Panc1 (cell line): ENCODE data around the gene MRPL17. TPM values are rescaled to one million over a fixed set of nuclear protein-coding genes. Genes with fewer than 3 reads are reported as not detected.

ENCODE experiments used
- ATAC-seq: fragments of 200-7000 bp; cut with Tn5 transposase; 2 replicates; pipeline ENCODE4 v1.9.1; 2020; ENCODE audit warnings: mild to moderate bottlenecking, moderate library complexity
- BruUV-seq: library from RNA; stranded (reverse); fragments of 400-500 nt; replicated peaks from 2 replicates; lab custom pipeline; 2021; lab: Mats Ljungman, UMichigan
- CTCF ChIA-PET: fragments of 300-600 bp; sonication (Branson Sonifier 250); formaldehyde crosslinking; loops from one replicate; lab custom pipeline; 2022; ENCODE audit warnings: antibody characterized with exemption; lab: Charles Lee
- POLR2A ChIA-PET: fragments of 300-600 bp; sonication (Branson Sonifier 250); formaldehyde crosslinking; loops from one replicate; lab custom pipeline; 2022; ENCODE audit warnings: antibody characterized with exemption; lab: Charles Lee
- DNase-seq: peaks from one replicate; pipeline ENCODE4 v3.0.0-alpha.2; 2010; ENCODE audit warnings: low read depth, low spot score
- H3K27ac ChIP-seq: 2 replicates; pipeline ENCODE4 v1.5.1; 2011; ENCODE audit warnings: mild to moderate bottlenecking, low read length, inconsistent platforms
- H3K27me3 ChIP-seq: fragments of 200-500 bp; sonication (Bioruptor generic); 2 replicates; pipeline ENCODE4 v1.6.0; 2014; ENCODE audit warnings: low read length, inconsistent platforms; ENCODE audit not compliant: control insufficient read depth, insufficient read depth
- H3K36me3 ChIP-seq: fragments of 200-500 bp; sonication (Bioruptor generic); 2 replicates; pipeline ENCODE4 v1.5.1; 2014; ENCODE audit warnings: inconsistent platforms, mild to moderate bottlenecking, low read length, moderate library complexity; ENCODE audit not compliant: control insufficient read depth, insufficient read depth
- H3K4me1 ChIP-seq: 2 replicates; pipeline ENCODE4 v1.5.1; 2011; ENCODE audit warnings: inconsistent platforms, mild to moderate bottlenecking, low read length, moderate library complexity; ENCODE audit not compliant: control insufficient read depth, insufficient read depth
- H3K4me3 ChIP-seq, 2 experiments: 2 replicates each; pipeline ENCODE4 v1.5.1; 2011 to 2012; ENCODE audit warnings: low read depth in 2 of 2, low read length in 2 of 2, mild to moderate bottlenecking in 2 of 2, inconsistent platforms in 1 of 2, moderate library complexity in 1 of 2
- H3K9me3 ChIP-seq: fragments of 200-500 bp; sonication (Bioruptor generic); 2 replicates; pipeline ENCODE4 v1.5.1; 2014; ENCODE audit warnings: low read depth, mild to moderate bottlenecking, inconsistent platforms, low read length, moderate library complexity; ENCODE audit not compliant: control insufficient read depth, insufficient read depth
- POLR2AphosphoS5 ChIP-seq: IDR thresholded peaks from 2 replicates; pipeline ENCODE4 v1.6.1; 2012; ENCODE audit warnings: mild to moderate bottlenecking, low read depth, low read length, moderate library complexity
- SIN3A ChIP-seq: IDR thresholded peaks from 2 replicates; pipeline ENCODE4 v1.6.1; 2012; ENCODE audit warnings: low read depth, mild to moderate bottlenecking, low read length, moderate library complexity, borderline replicate concordance; ENCODE audit not compliant: insufficient read depth
- TCF7L2 ChIP-seq: IDR thresholded peaks from 2 replicates; pipeline ENCODE4 v1.6.1; 2011; ENCODE audit warnings: mild to moderate bottlenecking, low read depth, low read length, inconsistent platforms
- in situ Hi-C: cut with HindIII; loops from 2 replicates; pipeline ENCODE4 v1.10.0; 2016; ENCODE audit warnings: low sequenced_read_pairs, low pct_unique_long_range_greater_than_20kb
- intact Hi-C: fragments of 100-400 bp; cut with micrococcal nuclease; formaldehyde crosslinking; loops from one replicate; pipeline ENCODE4 v1.10.0; 2022; ENCODE audit not compliant: unreplicated experiment
- total RNA-seq: library from RNA; stranded (reverse); gene quantifications from one replicate; pipeline ENCODE4 v1.2.1, GENCODE V29; 2021; ENCODE audit not compliant: unreplicated experiment
- TF ChIP-seq, protein P1 (sequence below), 2 experiments: IDR thresholded peaks; 2 replicates each; pipeline ENCODE4 v1.6.1; 2011 to 2012; ENCODE audit warnings: low read depth in 2 of 2, control low read depth in 1 of 2, low read length in 1 of 2, mild to moderate bottlenecking in 1 of 2, moderate library complexity in 1 of 2; ENCODE audit not compliant: insufficient read depth in 1 of 2
- TF ChIP-seq, protein P2 (sequence below): fragments of 450-650 bp; IDR thresholded peaks from 2 replicates; pipeline ENCODE4 v1.5.1; 2017; ENCODE audit warnings: mild to moderate bottlenecking

MRPL17 gene
- total RNA-seq, 1 experiment from 2014 or later: 115 TPM

DNA sequence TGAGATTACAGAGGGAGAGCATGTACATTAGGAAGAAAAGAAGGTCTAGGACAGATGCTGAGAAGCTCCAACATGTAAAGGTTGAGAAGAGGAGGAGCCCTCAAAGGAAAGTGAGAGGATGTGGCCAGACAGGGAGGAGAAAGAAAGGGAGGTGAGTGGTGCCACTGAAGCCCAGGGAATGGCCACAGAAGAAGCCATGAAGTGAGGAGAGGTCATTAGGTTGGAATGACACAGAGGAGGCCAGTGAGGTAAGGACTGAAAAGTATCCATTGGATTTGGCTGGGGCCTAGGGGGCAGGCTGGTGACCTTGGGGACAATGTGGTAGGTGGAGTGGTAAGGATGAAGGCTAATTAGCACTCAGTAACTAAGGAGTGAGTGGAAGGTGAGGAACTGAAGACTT is 24.5 kb downstream of the MRPL17 start:
- Histone ChIP-seq H3K27me3 (peaks cover 46% of the 10 kb centered on the region), H3K9me3 (no peaks in the 10 kb centered on the region), H3K36me3 (no peaks in the 10 kb centered on the region; the same call in 1 of the 2 replicates), H3K4me1 (no peaks in the 10 kb centered on the region), H3K4me3 (no peak overlapping the region), H3K27ac (no peak overlapping the region)
- DNase-seq: no peak
- no peak for ATAC-seq
- in situ Hi-C loops (no loop called here), intact Hi-C loops (no loop called here)
- TF ChIP-seq, protein P1, sequence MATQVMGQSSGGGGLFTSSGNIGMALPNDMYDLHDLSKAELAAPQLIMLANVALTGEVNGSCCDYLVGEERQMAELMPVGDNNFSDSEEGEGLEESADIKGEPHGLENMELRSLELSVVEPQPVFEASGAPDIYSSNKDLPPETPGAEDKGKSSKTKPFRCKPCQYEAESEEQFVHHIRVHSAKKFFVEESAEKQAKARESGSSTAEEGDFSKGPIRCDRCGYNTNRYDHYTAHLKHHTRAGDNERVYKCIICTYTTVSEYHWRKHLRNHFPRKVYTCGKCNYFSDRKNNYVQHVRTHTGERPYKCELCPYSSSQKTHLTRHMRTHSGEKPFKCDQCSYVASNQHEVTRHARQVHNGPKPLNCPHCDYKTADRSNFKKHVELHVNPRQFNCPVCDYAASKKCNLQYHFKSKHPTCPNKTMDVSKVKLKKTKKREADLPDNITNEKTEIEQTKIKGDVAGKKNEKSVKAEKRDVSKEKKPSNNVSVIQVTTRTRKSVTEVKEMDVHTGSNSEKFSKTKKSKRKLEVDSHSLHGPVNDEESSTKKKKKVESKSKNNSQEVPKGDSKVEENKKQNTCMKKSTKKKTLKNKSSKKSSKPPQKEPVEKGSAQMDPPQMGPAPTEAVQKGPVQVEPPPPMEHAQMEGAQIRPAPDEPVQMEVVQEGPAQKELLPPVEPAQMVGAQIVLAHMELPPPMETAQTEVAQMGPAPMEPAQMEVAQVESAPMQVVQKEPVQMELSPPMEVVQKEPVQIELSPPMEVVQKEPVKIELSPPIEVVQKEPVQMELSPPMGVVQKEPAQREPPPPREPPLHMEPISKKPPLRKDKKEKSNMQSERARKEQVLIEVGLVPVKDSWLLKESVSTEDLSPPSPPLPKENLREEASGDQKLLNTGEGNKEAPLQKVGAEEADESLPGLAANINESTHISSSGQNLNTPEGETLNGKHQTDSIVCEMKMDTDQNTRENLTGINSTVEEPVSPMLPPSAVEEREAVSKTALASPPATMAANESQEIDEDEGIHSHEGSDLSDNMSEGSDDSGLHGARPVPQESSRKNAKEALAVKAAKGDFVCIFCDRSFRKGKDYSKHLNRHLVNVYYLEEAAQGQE (IDR thresholded peaks at IDR 0.05; ENCODE audit: insufficient read depth in 1 of 2, low read depth in 2 of 2, low read length in 1 of 2): no peak
- no peak for TF ChIP-seq POLR2AphosphoS5
- no peak for TF ChIP-seq SIN3A
- TF ChIP-seq TCF7L2: no peak
- ChIA-PET POLR2A (no interaction called here), CTCF (interaction anchor here (0.7 to 0.8 kb wide), 2 partner anchors 9 to 11 kb away, joined by 3 read pairs; no protein-coding TSS in a partner anchor)
- BruUV-seq: no TSS peak

DNA sequence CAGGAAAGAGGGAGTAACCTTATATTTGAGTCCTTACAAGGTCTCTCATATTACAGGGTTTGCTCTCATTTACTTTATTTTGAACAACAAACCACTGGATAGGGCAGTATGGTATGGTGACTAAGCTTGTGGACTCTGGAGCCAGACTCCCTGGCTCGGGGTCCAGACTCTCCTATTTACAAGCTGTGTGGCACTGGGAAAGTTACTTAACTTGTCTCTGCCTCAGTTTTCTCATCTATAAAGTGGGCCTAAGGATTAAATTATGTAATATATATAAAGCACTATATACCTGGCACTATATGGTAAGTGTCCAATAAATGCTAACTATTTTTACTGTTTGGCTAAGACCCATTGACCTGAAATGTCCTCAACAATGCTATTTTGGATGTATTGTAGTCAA is 25.8 kb downstream of the MRPL17 start:
- Histone ChIP-seq H3K36me3 (no peaks in the 10 kb centered on the region; the same call in 1 of the 2 replicates), H3K4me3 (no peak overlapping the region), H3K4me1 (no peaks in the 10 kb centered on the region), H3K27ac (no peak overlapping the region), H3K27me3 (peaks cover 53% of the 10 kb centered on the region), H3K9me3 (no peaks in the 10 kb centered on the region)
- POLR2A ChIA-PET: no interaction called here
- in situ Hi-C loops: no loop called here
- intact Hi-C loops: no loop called here
- no TSS peak for BruUV-seq
- TF ChIP-seq, protein P1 (IDR thresholded peaks at IDR 0.05; ENCODE audit: insufficient read depth in 1 of 2, low read depth in 2 of 2, low read length in 1 of 2): no peak
- TF ChIP-seq, protein P2, sequence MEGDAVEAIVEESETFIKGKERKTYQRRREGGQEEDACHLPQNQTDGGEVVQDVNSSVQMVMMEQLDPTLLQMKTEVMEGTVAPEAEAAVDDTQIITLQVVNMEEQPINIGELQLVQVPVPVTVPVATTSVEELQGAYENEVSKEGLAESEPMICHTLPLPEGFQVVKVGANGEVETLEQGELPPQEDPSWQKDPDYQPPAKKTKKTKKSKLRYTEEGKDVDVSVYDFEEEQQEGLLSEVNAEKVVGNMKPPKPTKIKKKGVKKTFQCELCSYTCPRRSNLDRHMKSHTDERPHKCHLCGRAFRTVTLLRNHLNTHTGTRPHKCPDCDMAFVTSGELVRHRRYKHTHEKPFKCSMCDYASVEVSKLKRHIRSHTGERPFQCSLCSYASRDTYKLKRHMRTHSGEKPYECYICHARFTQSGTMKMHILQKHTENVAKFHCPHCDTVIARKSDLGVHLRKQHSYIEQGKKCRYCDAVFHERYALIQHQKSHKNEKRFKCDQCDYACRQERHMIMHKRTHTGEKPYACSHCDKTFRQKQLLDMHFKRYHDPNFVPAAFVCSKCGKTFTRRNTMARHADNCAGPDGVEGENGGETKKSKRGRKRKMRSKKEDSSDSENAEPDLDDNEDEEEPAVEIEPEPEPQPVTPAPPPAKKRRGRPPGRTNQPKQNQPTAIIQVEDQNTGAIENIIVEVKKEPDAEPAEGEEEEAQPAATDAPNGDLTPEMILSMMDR: no peak
- TF ChIP-seq TCF7L2 (no peak), POLR2AphosphoS5 (no peak), SIN3A (no peak)
- DNase-seq (no peak), ATAC-seq (no peak)
- CTCF ChIA-PET: no interaction called here
